ENCODE data around the gene EXOSC5.

Gene EXOSC5

GRCh38 chr19:41363371-41363752 is 33.8 kb downstream of the EXOSC5 start:
- H3K4me2 ChIP-seq (ENCODE audit: insufficient read depth, low read length) = peak overlapping the region; percentile 94
- DNase-seq (no peak), ATAC-seq (ENCODE audit: insufficient read depth, low read depth) (no peak)
- peak overlapping the region; percentile 99 for H3K27ac ChIP-seq (ENCODE audit: low read length)
- no peak for TF ChIP-seq CTCF (IDR thresholded peaks at IDR 0.05; ENCODE audit: borderline replicate concordance, extremely low read depth, low read length, poor library complexity, severe bottlenecking)
- no peak for TF ChIP-seq EZH2 (IDR thresholded peaks at IDR 0.05; ENCODE audit: borderline replicate concordance, low read depth, low read length, severe bottlenecking)
- H3K27me3 ChIP-seq (ENCODE audit: insufficient read depth, low read length, poor library complexity) = no peaks in the 10 kb centered on the region
- H2AFZ ChIP-seq (ENCODE audit: low read depth, low read length) = peak overlapping the region; percentile 86
- no peaks in the 10 kb centered on the region for H4K20me1 ChIP-seq (ENCODE audit: insufficient read depth, low read length)
- H3K9ac ChIP-seq (ENCODE audit: low read depth, low read length) = peak overlapping the region; percentile 81
- peak overlapping the region; percentile 46 to 80; a peak in 3 of 4 replicates for H3K4me3 ChIP-seq (ENCODE audit: low read depth in 1 of 2, low read length in 2 of 2)
- H3K9me3 ChIP-seq (ENCODE audit: insufficient read depth, low read length, severe bottlenecking) = no peaks in the 10 kb centered on the region
- peaks cover 6% of the 10 kb centered on the region for H3K36me3 ChIP-seq (ENCODE audit: insufficient read depth, low read length)
- peaks cover 35% of the 10 kb centered on the region for H3K79me2 ChIP-seq (ENCODE audit: insufficient read depth, low read length)
- H3K4me1 ChIP-seq (ENCODE audit: insufficient read depth, low read length) = peaks cover 23% of the 10 kb centered on the region

GRCh38 chr19:41362143-41362847 is 34.9 kb downstream of the EXOSC5 start:
- DNase-seq (no peak), ATAC-seq (ENCODE audit: insufficient read depth, low read depth) (no peak)
- Histone ChIP-seq H3K27ac (ENCODE audit: low read length) (no peak overlapping the region), H4K20me1 (ENCODE audit: insufficient read depth, low read length) (no peaks in the 10 kb centered on the region; the same call in 1 of the 2 replicates), H3K27me3 (ENCODE audit: insufficient read depth, low read length, poor library complexity) (no peaks in the 10 kb centered on the region), H3K9ac (ENCODE audit: low read depth, low read length) (0 out of 2 replicates have a peak overlapping the region, but pooled peaks have one; percentile 81), H3K4me3 (ENCODE audit: low read depth in 1 of 2, low read length in 2 of 2) (no peak overlapping the region), H3K36me3 (ENCODE audit: insufficient read depth, low read length) (peaks cover 6% of the 10 kb centered on the region), H3K4me2 (ENCODE audit: insufficient read depth, low read length) (0 out of 2 replicates have a peak overlapping the region, but pooled peaks have one; percentile 94), H2AFZ (ENCODE audit: low read depth, low read length) (no peak overlapping the region), H3K9me3 (ENCODE audit: insufficient read depth, low read length, severe bottlenecking) (no peaks in the 10 kb centered on the region), H3K4me1 (ENCODE audit: insufficient read depth, low read length) (peaks cover 23% of the 10 kb centered on the region), H3K79me2 (ENCODE audit: insufficient read depth, low read length) (peaks cover 35% of the 10 kb centered on the region)
- no peak for TF ChIP-seq EZH2 (IDR thresholded peaks at IDR 0.05; ENCODE audit: borderline replicate concordance, low read depth, low read length, severe bottlenecking)
- no peak for TF ChIP-seq CTCF (IDR thresholded peaks at IDR 0.05; ENCODE audit: borderline replicate concordance, extremely low read depth, low read length, poor library complexity, severe bottlenecking)

- Histone ChIP-seq H2AFZ (ENCODE audit: low read depth, low read length) (no peak overlapping the region), H3K27me3 (ENCODE audit: insufficient read depth, low read length, poor library complexity) (no peaks in the 10 kb centered on the region), H3K9me3 (ENCODE audit: insufficient read depth, low read length, severe bottlenecking) (no peaks in the 10 kb centered on the region), H3K36me3 (ENCODE audit: insufficient read depth, low read length) (peaks cover 6% of the 10 kb centered on the region), H3K27ac (ENCODE audit: low read length) (no peak overlapping the region), H4K20me1 (ENCODE audit: insufficient read depth, low read length) (peaks cover 4% of the 10 kb centered on the region; the same call in 1 of the 2 replicates), H3K4me1 (ENCODE audit: insufficient read depth, low read length) (peaks cover 18% of the 10 kb centered on the region), H3K9ac (ENCODE audit: low read depth, low read length) (no peak overlapping the region), H3K79me2 (ENCODE audit: insufficient read depth, low read length) (peaks cover 22% of the 10 kb centered on the region), H3K4me3 (ENCODE audit: low read depth in 1 of 2, low read length in 2 of 2) (no peak overlapping the region), H3K4me2 (ENCODE audit: insufficient read depth, low read length) (no peak overlapping the region)
- DNase-seq (no peak), ATAC-seq (ENCODE audit: insufficient read depth, low read depth) (no peak)
- TF ChIP-seq EZH2 (IDR thresholded peaks at IDR 0.05; ENCODE audit: borderline replicate concordance, low read depth, low read length, severe bottlenecking) = no peak
- TF ChIP-seq CTCF (IDR thresholded peaks at IDR 0.05; ENCODE audit: borderline replicate concordance, extremely low read depth, low read length, poor library complexity, severe bottlenecking) = no peak
These were observed 37.4 kb downstream of the EXOSC5 start for GRCh38 chr19:41359741-41360140.
